Urinary bladder (tissue), 4 donors: ENCODE data around the gene ZNF511. TPM values are rescaled to one million over a fixed set of nuclear protein-coding genes. Genes with fewer than 3 reads are reported as not detected.

Source experiments
- DNase-seq: peaks from one replicate; pipeline ENCODE4 v3.0.0-alpha.2; 2015; ENCODE audit errors: extremely low spot score
- H3K27ac ChIP-seq: one replicate; pipeline ENCODE4 v1.5.1; 2013; ENCODE audit warnings: low read depth, mild to moderate bottlenecking, moderate library complexity
- H3K36me3 ChIP-seq: one replicate; pipeline ENCODE4 v1.6.1; 2013; ENCODE audit warnings: mild to moderate bottlenecking, moderate library complexity; ENCODE audit not compliant: insufficient read depth
- H3K4me1 ChIP-seq: one replicate; pipeline ENCODE4 v1.6.1; 2013; ENCODE audit warnings: mild to moderate bottlenecking, moderate library complexity; ENCODE audit not compliant: insufficient read depth
- H3K4me3 ChIP-seq: one replicate; pipeline ENCODE4 v1.5.1; 2013; ENCODE audit warnings: low read depth, low read length
- WGBS: extraction: QIAGEN DNeasy Blood & Tissue Kit; methylation state at CpG from one replicate; pipeline ENCODE4 v1.1.7; 2013; 5-methylcytosine and 5-hydroxymethylcytosine counted together
- polyA plus RNA-seq: library from polyadenylated mRNA; stranded (reverse); fragments of 200-250 nt; gene quantifications from one replicate; pipeline ENCODE4 v1.2.3, GENCODE V29; 2013
- total RNA-seq: library from RNA; depleted of rRNA; stranded (reverse); fragments of >200 nt; gene quantifications from one replicate; pipeline ENCODE4 v1.2.3, GENCODE V29; 2014
- donor health status: healthy with polysubstance abuse.
- donor health status: healthy.

ZNF511 gene
- total and polyA plus RNA-seq, 2 donors, result 24.1 to 41.5 TPM

DNA sequence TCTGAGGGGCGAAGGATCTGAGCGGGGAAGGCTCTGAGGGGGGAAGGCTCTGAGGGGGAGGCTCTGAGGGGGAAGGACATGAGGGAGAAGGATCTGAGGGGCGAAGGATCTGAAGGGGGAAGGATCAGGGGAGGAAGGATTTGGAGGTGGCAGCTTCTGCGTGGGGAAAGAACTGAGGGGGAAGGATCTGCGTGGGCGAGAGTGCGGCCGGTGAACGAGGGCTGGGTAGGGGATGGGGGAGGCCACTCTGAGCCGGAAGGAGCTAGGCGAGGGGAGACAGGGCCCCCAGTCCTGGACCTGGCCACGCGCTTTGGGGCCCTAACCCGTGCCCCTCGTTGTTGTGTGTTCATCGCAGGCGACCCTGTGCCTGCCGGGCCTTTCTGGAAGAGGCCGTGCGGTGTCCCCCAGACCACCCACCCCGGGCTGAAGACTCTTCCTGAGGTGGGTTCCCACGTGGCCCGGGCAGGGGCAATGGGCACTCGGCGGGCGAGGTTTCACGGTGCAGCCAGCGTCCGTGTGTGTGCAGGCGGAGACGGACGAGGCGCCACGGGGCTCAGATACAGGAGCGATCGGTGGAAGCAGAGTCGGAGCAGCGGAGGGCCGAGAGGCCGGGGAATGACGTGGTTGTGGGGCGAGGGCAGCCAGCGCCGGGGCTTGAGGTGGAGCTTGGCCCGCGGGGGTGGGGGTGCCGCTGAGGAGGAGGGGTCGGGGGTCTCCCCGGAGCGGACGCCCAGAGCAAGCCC is 26.0 kb downstream of the ZNF511 start:
- no peak for DNase-seq
- Histone ChIP-seq H3K4me1 (peaks cover 5% of the 10 kb centered on the region), H3K27ac (no peak overlapping the region), H3K4me3 (peak overlapping the region; percentile 34), H3K36me3 (no peaks in the 10 kb centered on the region)
- WGBS, result 15% methylated on average over 51 of the region's 51 CpGs

DNA sequence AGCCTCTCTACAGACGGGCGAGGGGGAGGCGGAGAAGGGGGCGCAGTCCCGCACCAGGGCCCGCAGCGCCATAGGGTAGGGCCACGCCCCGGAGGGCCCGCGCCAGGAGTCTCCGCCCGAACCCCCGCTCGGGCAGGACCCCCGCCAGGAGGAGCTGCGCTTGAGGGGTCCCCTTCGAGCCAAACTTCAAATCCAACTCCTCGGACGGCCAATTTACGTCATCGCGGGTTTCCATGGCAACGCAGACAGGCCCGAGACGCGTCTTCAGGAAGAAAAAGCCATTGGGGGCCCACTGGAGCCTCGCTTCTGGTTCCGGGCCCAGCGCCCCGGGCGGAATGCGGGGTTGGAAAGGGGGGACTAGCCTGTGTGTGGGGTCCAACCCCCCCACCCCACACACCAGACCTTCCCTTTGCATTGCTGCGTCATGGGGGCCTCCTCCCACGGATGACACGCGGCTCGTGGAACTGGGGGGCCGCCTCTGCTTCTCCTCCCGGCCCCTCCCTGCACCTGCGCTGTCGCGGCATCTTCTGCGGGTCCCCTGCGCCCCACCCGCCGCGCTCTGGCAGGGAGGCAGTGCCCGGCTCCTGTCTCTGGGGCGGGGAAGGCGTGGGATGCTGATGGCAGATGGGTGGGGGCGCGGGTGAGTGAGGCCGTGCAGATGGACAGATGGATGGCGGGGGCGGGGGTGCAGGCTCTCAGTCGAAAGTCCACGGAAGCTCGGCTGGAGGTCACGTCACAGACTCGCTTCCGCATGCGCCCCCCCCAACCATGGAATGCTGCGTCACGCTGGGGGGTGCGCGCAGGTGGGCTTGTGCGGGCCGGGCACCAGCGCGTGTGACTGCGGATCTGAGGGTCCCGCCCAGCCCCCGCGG is 26.8 kb downstream of the ZNF511 start:
- peak overlapping the region; percentile 34 for H3K4me3 ChIP-seq
- DNase-seq, result peak; percentile 37
- H3K36me3 ChIP-seq, result no peaks in the 10 kb centered on the region
- H3K4me1 ChIP-seq, result peaks cover 5% of the 10 kb centered on the region
- no peak overlapping the region for H3K27ac ChIP-seq
- 2% methylated on average over 75 of the region's 75 CpGs for WGBS

DNA sequence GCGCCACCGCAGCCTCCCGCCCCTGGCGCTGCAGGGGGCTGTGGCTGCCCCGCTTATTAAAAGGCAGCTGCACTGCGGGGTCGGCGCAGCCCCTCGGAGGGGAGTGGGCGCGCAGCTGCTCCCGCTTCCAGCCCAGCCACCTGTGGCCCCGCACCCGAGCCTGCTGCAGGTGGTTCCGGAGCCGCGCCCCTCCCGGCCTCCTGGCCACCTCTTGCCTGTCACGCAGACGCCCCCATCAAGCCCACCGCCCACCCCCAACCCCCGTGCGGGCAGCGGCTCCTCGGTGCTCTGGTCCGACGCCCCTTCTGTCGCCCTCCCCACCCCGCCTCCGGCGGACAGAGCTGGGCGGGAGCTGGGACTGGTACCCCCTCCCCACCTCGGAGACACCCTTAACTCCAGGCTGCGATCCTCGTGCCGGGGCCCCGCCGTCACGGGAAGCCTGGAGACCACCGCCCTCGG is 27.4 kb downstream of the ZNF511 start:
- H3K36me3 ChIP-seq, result no peaks in the 10 kb centered on the region
- 7% methylated on average over 41 of the region's 41 CpGs for WGBS
- no peak overlapping the region for H3K27ac ChIP-seq
- H3K4me1 ChIP-seq, result peaks cover 5% of the 10 kb centered on the region
- H3K4me3 ChIP-seq, result peak overlapping the region; percentile 34
- DNase-seq, result no peak

DNA sequence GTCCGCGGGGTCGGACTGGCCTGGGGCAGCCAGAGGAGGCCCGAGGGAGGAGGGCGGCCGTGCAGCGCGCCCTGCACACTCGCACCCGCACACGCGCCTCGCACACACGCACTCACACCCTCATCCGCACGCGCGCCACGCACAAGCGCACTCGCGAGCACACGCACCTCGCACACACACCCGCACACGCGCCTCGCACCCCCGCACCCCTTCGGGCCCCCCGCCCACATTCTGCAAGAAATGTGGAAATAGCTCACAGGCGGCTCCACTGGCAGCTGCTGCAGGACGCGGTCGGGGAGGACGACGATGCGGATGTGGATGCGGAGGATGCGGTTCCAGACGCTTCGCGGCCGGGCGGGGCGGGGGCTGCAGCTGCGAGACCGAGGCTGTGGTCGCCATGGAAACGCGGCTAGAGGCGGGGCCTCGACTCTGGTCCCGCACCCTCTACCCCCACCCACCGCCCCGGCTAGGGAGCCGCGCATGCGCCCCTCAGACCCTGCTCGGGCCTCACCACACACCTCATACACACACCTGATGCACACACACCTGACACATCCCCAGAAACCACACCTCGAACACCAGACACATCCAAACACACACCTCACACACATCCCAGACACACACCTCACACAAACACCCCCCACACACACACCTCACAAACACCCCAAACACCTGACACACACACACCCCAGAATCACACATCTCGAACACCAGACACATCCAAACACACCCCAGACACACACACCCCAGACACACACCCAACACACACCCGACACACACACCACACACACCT is 28.1 kb downstream of the ZNF511 start, which contains the start of gene CALY:
TSS of gene CALY (minus strand) at position 320 of the 793 bp plus-strand sequence. CDS start 7,907 bp downstream, outside the sequence.
- Histone ChIP-seq H3K4me1 (peaks cover 5% of the 10 kb centered on the region), H3K36me3 (no peaks in the 10 kb centered on the region), H3K4me3 (peak within 1 kb of the TSS; percentile 34), H3K27ac (no peak within 1 kb of the TSS)
- 15% methylated on average over 63 of the region's 63 CpGs for WGBS
- no peak for DNase-seq

DNA sequence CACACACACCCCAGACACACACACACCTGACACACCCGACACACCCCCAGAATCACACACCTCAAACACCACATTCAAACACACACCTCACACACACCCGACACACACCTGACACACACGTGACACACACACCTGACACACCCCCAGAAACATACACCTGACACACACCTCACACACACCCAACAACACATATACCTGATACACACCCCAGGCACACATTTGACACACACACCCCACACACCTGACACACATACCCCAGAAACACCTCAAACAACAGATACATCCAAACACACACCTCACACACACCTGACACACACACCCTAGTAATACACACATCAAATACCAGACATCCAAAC is 28.6 kb downstream of the ZNF511 start:
- Histone ChIP-seq H3K36me3 (no peaks in the 10 kb centered on the region), H3K27ac (no peak overlapping the region), H3K4me3 (no peak overlapping the region), H3K4me1 (peaks cover 5% of the 10 kb centered on the region)
- DNase-seq, result no peak
- 84% methylated on average over 3 of the region's 3 CpGs for WGBS

DNA sequence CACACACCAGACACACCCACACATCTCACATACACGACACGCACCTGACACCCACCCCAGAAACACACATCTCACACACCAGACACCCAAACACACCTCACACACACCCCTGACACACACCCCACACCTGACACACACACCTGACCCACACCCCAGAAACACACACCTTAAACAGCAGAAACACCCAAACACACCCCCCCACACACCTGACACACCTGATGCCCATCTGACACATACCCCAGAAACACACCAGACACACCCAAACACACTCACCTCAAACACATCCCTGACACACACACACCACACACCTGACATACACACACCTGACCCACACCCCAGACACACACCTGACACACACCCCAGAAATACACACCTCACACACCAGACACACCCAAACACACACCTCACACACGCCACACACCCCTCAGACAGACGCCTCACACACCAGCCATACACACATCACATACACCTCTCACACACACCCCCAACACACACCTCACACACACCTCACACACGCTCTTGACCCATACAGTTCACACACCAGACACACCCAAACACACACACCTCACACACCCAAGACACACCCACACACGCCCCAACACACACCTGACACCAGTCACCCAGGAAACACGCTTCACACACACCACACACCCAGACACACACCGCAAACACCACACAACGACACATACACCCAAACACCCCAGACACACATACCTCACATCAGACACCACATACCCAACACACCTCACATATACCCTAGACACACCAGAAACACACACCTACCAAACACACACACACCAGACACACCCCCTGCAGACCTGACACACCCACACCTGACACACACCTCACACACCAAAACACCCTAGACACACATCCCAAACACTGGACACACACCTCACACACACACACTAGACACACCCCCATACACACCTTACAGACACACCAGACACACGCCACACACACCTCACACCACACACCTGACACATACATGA is 29.7 kb downstream of the ZNF511 start:
- 89% methylated on average over 10 of the region's 10 CpGs for WGBS
- no peak for DNase-seq

DNA sequence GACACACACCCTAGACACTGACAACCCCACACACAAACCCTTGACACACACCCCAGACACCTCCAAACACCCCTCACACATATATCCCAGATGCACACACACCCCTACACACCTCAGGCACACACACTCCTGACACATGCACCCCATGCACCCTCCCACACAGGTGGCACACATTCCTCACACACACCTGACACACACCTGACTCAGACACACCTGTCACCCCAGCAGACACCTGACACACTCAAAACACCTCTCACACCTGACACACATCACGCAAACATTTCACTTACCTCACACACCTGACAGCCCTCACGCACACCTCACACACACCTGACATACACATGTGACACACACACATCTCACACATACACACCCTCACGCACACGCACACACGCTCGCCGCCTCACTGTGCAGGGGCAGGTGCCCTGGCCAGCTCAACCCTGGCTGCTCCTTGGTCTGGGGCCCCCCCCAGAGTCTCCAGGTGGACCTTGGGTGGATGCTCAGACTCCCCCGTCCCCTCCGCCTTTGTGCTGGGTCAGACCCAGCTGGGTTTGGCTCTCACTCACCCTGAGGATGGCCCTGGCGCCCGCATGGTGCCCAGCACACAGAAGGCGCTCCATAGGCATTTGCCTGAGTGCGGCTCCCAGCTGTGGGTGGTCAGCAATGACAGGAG is 31.1 kb downstream of the ZNF511 start:
- no peak overlapping the region for H3K27ac ChIP-seq
- no peak for DNase-seq
- H3K4me3 ChIP-seq, result no peak overlapping the region
- no peaks in the 10 kb centered on the region for H3K36me3 ChIP-seq
- peaks cover 5% of the 10 kb centered on the region for H3K4me1 ChIP-seq
- WGBS, result 91% methylated on average over 13 of the region's 13 CpGs

More for the DNA sequence above, 29.7 kb downstream of the ZNF511 start:
- Histone ChIP-seq H3K27ac (no peak overlapping the region), H3K4me3 (no peak overlapping the region), H3K36me3 (no peaks in the 10 kb centered on the region), H3K4me1 (peaks cover 5% of the 10 kb centered on the region)

DNA sequence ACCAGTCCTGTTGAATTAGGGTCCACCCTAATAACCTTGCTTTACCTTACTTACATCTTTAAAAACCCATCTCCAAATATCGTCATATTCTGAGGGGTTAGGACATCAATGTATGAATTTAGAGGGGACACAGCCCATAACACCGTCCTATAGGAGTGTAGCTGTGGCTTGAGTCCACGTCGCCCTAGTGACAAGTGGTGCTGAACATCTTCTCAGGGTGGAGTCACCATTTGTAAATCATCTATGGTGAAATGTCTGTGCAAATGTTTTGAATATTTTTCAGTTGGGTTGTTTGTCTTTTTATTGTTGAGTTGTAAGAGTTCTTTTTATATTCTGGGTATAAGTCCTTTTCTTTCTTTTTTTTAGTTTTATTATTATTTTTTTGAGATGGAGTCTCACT is 33.3 kb downstream of the ZNF511 start:
- WGBS, result 85% methylated on average over 4 of the region's 4 CpGs
- DNase-seq, result no peak
- Histone ChIP-seq H3K4me3 (no peak overlapping the region), H3K4me1 (no peaks in the 10 kb centered on the region), H3K27ac (no peak overlapping the region), H3K36me3 (no peaks in the 10 kb centered on the region)

DNA sequence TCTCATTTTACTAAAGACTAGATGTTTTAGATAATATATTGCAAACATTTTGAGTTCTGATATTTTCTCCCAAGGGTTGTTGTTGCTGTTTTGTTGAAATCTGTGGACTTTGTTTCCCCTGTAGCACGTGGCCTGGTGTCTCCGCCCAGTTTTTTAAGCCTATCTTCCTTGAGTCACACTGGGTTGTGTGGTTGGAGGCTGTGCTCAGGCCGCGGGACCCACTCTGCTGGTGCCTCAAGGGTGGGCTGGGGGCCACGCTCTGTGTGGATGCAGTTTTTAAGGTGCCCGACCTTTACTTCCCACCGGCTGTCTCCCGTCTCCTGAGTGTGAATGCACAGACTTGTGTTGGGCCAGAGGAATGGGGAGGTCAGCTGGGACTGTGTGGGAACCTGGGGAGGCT is 34.2 kb downstream of the ZNF511 start:
- Histone ChIP-seq H3K36me3 (no peaks in the 10 kb centered on the region), H3K4me1 (no peaks in the 10 kb centered on the region), H3K4me3 (no peak overlapping the region), H3K27ac (no peak overlapping the region)
- 74% methylated on average over 8 of the region's 8 CpGs for WGBS
- DNase-seq, result no peak

DNA sequence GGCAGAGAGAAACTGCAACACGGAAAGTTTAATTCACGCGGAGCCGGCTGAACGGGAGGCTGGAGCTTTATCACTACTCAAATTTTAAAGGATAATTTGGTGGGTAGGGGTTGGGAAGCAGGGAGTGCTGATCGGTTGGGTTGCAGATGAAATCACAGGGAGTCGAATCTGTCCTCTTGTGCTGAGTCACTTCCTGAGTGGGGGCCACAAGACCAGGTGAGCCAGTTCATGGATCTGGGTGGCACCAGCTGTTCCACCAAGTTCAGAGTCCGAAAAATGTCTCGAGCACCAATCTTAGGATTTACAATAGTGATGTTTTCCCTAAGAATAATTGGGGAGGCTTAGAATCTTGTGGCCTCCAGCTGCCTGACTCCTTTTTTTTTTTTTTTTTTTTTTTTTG is 34.8 kb downstream of the ZNF511 start:
- WGBS, result 51% methylated on average over 9 of the region's 9 CpGs
- Histone ChIP-seq H3K36me3 (no peaks in the 10 kb centered on the region), H3K27ac (no peak overlapping the region), H3K4me3 (no peak overlapping the region), H3K4me1 (no peaks in the 10 kb centered on the region)
- no peak for DNase-seq

DNA sequence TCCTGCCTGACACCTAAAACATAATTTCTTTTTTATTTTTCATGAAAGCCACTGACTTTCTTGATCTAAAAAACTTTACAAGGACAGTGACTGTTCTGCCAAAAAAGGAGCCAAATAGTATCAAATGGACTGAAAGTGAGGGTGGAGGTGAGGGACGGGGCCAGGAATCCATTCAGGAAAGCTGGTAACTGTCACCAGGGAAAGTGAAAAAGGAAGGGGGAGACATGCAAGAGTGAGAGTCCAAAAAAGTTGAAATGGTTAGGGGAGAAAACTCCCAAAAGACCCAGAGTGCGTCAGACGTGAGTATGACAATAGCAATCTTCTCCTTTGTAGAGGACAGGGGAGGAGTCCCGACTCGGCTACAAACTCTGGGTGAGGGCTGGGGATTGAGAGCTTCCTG is 35.5 kb downstream of the ZNF511 start:
- DNase-seq, result no peak
- Histone ChIP-seq H3K27ac (no peak overlapping the region), H3K4me3 (no peak overlapping the region), H3K4me1 (no peaks in the 10 kb centered on the region), H3K36me3 (no peaks in the 10 kb centered on the region)
- WGBS, result 68% methylated on average over 5 of the region's 5 CpGs

DNA sequence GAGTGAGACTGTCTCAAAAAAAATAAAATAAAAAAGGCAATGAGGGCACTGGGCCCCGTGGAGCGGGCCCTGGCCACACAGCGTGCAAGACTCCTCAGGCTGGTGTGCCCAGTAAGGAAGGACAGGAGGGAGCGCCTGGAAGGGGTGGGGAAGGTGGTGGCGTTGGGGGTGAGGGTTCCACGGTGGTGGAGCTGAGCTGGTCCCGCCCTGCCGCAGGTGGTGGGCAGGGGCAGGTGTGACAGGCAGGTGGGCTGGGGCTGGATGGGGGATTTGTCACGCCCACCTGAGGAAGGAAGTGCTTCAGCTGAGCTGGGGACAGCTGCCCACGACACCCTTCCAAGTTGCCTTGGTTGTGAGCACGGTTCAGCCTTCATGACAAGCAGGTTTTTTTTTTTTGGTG is 37.7 kb downstream of the ZNF511 start:
- Histone ChIP-seq H3K4me1 (no peaks in the 10 kb centered on the region), H3K36me3 (no peaks in the 10 kb centered on the region), H3K27ac (no peak overlapping the region), H3K4me3 (no peak overlapping the region)
- no peak for DNase-seq
- 59% methylated on average over 11 of the region's 11 CpGs for WGBS
